GM12874 (cell line): ENCODE measurements around the gene CLDN3.

Experiments used
- TF ChIP-seq, protein P1 (sequence below): IDR thresholded peaks from 2 replicates; pipeline ENCODE4 v1.5.1; 2011; ENCODE audit warnings: low read depth, mild to moderate bottlenecking, control low read depth, low read length, moderate library complexity; ENCODE audit not compliant: insufficient read depth

CLDN3 gene

GRCh38 chr7:73802459-73802858, 32.4 kb upstream of the CLDN3 start:
- TF ChIP-seq, protein P1, sequence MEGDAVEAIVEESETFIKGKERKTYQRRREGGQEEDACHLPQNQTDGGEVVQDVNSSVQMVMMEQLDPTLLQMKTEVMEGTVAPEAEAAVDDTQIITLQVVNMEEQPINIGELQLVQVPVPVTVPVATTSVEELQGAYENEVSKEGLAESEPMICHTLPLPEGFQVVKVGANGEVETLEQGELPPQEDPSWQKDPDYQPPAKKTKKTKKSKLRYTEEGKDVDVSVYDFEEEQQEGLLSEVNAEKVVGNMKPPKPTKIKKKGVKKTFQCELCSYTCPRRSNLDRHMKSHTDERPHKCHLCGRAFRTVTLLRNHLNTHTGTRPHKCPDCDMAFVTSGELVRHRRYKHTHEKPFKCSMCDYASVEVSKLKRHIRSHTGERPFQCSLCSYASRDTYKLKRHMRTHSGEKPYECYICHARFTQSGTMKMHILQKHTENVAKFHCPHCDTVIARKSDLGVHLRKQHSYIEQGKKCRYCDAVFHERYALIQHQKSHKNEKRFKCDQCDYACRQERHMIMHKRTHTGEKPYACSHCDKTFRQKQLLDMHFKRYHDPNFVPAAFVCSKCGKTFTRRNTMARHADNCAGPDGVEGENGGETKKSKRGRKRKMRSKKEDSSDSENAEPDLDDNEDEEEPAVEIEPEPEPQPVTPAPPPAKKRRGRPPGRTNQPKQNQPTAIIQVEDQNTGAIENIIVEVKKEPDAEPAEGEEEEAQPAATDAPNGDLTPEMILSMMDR, result no peak

- TF ChIP-seq, protein P1, result no peak
These were observed 31.5 kb upstream of the CLDN3 start for GRCh38 chr7:73801577-73801976.

DNA sequence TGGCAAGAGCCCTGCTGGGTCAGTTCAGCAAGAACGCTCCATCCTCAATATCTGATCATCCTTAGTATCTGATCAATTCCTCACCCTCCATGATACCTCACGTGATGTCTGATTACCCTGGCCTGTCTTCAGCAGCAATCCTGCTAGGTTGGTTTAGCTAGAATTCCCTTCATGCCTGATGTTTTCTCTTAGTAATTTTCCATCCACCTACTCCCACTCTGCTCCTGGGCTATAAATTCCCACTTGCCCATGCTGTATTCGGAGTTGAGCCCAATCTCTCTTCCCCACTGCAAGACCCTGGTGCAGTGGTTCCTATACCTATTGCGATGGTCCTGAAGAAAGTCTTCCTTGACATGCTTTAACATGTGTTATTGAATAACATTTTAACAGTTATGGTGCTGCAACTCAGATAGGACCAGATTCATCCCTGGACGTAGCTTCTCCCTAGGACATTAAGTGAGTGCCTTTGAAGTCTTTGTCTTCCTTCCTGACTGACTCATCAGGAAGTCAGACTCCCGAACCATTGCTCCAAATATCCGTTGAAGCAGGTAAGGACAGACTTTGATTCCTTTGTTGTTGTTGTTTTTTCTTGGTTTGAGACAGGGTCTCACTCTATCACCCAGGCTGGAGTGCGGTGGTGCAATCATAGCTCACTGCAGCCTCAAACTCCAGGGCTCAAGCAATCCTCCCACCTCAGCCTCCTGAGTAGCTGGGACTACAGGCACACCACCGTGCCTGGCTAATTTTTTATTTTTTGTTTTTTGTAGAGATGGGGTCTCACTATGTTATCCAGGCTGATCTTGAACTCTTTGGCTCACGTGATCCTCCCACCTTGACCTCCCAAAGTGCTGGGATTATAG, 29.4 kb upstream of the CLDN3 start:
- TF ChIP-seq, protein P1, result no peak

DNA sequence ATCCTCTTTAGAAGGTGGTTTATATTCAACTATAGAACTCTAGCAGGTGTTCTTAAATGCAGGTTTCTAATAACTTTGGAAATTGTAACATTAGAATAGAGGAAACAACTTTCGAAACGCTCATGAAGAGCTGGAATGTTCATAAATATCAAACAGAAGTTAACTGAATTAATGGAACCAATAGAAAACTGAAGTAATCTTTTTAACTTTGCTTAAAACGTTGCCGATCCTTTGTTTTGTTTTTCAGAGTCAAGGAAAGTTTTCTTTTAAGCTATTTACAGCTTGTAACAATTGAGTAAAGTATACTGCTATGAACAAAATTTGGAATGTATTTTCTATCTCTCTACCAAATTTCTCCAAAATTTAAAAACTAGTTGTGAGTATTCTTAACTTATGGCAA, 19.0 kb upstream of the CLDN3 start:
- TF ChIP-seq, protein P1, result no peak

DNA sequence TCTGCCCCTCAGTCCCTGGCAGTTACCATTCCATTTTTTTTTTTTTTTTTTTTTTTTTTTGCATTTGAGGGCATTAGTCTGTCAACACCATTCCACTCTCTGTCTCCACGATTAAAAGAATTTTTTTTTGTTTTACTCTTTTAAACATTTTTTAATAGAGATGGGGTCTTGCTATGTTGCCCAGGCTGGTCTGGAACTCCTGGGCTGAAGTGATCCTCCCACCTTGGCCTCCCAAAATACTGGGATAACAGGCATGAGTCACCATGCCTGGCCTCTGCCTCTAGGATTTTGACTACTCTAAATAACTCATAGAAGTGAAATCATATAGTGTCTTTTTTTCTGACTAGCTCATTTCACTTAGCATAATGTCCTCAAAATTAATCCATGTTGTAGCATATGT, 16.5 kb upstream of the CLDN3 start:
- TF ChIP-seq, protein P1, result no peak

DNA sequence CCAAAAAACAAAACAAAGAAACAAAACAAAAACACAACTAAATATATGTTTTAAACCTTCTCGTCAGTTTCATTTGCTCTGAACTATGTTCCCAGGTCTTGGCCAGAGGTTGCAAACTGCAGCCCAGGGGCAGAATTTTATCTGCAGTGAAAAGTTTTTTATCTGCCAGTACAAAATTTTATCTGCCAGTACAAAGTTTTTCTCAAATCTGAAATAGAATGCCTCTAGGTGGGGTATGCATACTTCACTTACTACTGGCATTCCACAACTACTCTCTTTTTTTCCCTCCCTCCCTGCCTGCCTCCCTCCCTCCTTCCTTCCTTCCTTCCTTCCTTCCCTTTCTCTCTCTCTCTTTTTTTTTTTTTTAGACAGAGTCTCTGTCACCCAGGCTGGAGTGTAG, 9.4 kb upstream of the CLDN3 start:
- TF ChIP-seq, protein P1, result no peak

GRCh38 chr7:73778801-73779389, 8.8 kb upstream of the CLDN3 start:
- TF ChIP-seq, protein P1, result no peak
